ENCODE measurements around the gene TPRG1L.

The TPRG1L gene

DNA sequence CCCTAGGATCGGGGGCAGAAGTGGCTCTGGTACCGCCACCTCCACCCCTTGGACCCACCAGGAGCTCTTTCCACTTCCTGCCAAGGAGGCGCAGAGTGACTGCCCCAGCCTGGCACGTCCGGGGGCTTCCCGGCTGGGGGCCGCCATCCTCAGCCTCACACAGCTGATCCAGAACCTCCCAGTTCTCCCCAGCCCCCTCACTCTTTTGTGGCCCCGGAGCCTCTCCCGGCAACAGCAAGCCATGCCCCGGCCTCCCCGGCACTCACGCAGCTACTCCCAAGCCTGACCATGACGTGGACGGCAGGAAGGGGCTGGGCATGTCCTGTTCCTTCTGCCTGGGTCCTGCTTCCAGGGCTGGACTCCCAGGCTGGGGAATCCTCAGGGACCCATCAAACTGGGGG, 44.6 kb downstream of the TPRG1L start:
- Histone ChIP-seq H3F3A (ENCODE audit: insufficient read depth, low read length) (no peaks in the 10 kb centered on the region), H3K4me3 (ENCODE audit: low read depth, low read length, poor library complexity, severe bottlenecking) (no peak overlapping the region), H3K79me2 (ENCODE audit: insufficient read depth, low read length) (no peaks in the 10 kb centered on the region), H3K36me3 (ENCODE audit: insufficient read depth, low read length) (no peaks in the 10 kb centered on the region), H3K27ac (ENCODE audit: low read depth, low read length, poor library complexity, severe bottlenecking) (no peak overlapping the region), H3K9me2 (ENCODE audit: low read depth, low read length) (no peaks in the 10 kb centered on the region), H2AFZ (ENCODE audit: low read length) (no peak overlapping the region), H4K20me1 (ENCODE audit: insufficient read depth, low read length) (no peaks in the 10 kb centered on the region), H3K9ac (ENCODE audit: low read length) (no peak overlapping the region), H3K4me1 (ENCODE audit: insufficient read depth, low read length, severe bottlenecking) (peaks cover 48% of the 10 kb centered on the region), H3K4me2 (ENCODE audit: low read length) (no peak overlapping the region), H3K9me3 (ENCODE audit: low read length) (no peaks in the 10 kb centered on the region), H3K27me3 (ENCODE audit: insufficient read depth, low read length) (peaks cover 6% of the 10 kb centered on the region)
- TF ChIP-seq, protein P1, sequence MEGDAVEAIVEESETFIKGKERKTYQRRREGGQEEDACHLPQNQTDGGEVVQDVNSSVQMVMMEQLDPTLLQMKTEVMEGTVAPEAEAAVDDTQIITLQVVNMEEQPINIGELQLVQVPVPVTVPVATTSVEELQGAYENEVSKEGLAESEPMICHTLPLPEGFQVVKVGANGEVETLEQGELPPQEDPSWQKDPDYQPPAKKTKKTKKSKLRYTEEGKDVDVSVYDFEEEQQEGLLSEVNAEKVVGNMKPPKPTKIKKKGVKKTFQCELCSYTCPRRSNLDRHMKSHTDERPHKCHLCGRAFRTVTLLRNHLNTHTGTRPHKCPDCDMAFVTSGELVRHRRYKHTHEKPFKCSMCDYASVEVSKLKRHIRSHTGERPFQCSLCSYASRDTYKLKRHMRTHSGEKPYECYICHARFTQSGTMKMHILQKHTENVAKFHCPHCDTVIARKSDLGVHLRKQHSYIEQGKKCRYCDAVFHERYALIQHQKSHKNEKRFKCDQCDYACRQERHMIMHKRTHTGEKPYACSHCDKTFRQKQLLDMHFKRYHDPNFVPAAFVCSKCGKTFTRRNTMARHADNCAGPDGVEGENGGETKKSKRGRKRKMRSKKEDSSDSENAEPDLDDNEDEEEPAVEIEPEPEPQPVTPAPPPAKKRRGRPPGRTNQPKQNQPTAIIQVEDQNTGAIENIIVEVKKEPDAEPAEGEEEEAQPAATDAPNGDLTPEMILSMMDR (IDR thresholded peaks at IDR 0.05; ENCODE audit: low read length): no peak
- no peak for TF ChIP-seq EZH2 (IDR thresholded peaks at IDR 0.05; ENCODE audit: borderline replicate concordance, low read length)

DNA sequence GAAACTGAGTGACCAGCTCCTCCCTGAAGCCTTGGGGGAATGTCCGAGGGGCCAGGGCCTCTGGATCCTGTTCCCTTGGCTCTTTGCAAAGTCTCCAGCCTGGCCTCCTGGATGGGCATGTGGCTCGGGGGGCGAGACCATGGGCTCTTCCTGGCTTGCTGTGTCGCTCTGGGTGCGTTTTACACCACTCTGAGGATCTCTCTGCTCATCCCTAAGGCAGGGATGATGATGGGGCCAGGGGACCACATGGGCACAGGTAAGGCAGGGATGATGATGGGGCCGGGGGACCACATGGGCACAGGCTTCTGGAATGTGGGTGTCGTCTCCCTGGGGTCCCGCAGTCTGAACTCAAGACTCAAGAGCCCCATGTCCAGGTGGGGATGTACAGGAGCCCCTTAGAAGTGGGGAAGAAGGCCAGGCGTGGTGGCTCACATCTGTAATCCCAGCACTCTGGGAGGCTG, 45.2 kb downstream of the TPRG1L start:
- H3K4me2 ChIP-seq (ENCODE audit: low read length): no peak overlapping the region
- H4K20me1 ChIP-seq (ENCODE audit: insufficient read depth, low read length): no peaks in the 10 kb centered on the region
- H3K36me3 ChIP-seq (ENCODE audit: insufficient read depth, low read length): no peaks in the 10 kb centered on the region
- H3K9me3 ChIP-seq (ENCODE audit: low read length): no peaks in the 10 kb centered on the region
- TF ChIP-seq, protein P1 (IDR thresholded peaks at IDR 0.05; ENCODE audit: low read length): no peak
- TF ChIP-seq EZH2 (IDR thresholded peaks at IDR 0.05; ENCODE audit: borderline replicate concordance, low read length): no peak
- no peaks in the 10 kb centered on the region for H3K79me2 ChIP-seq (ENCODE audit: insufficient read depth, low read length)
- no peak overlapping the region for H3K9ac ChIP-seq (ENCODE audit: low read length)
- no peaks in the 10 kb centered on the region for H3K9me2 ChIP-seq (ENCODE audit: low read depth, low read length)
- H3K27me3 ChIP-seq (ENCODE audit: insufficient read depth, low read length): peaks cover 6% of the 10 kb centered on the region
- no peak overlapping the region for H2AFZ ChIP-seq (ENCODE audit: low read length)
- no peak overlapping the region for H3K27ac ChIP-seq (ENCODE audit: low read depth, low read length, poor library complexity, severe bottlenecking)
- peaks cover 42% of the 10 kb centered on the region for H3K4me1 ChIP-seq (ENCODE audit: insufficient read depth, low read length, severe bottlenecking)
- no peak overlapping the region for H3K4me3 ChIP-seq (ENCODE audit: low read depth, low read length, poor library complexity, severe bottlenecking)
- no peaks in the 10 kb centered on the region for H3F3A ChIP-seq (ENCODE audit: insufficient read depth, low read length)

DNA sequence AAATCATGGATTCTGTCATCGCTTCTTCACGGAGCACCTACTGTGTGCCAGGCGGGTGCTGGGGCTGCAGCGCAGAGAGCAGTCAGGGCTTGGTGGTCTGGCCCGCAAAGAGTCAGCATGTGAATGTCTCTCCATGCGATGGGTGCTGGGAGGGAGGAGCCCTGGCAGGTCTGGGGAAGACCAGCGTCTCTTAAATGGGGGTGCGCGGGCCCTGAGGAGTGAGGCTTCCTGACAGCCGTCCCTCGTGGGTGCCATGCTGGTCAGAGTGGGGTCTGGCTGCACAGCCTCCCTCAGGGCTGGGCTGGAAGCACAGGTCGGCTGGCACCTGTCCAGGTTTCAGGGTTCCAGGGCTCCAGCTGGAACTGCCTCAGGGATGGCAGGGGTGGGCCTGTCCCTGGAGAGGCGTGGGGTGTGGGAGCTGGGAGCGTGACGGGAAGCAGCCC, 46.0 kb downstream of the TPRG1L start:
- Histone ChIP-seq H3K27me3 (ENCODE audit: insufficient read depth, low read length) (peaks cover 6% of the 10 kb centered on the region), H3K4me1 (ENCODE audit: insufficient read depth, low read length, severe bottlenecking) (peaks cover 34% of the 10 kb centered on the region), H3K9me2 (ENCODE audit: low read depth, low read length) (no peaks in the 10 kb centered on the region), H4K20me1 (ENCODE audit: insufficient read depth, low read length) (no peaks in the 10 kb centered on the region), H3K4me2 (ENCODE audit: low read length) (no peak overlapping the region), H3K9ac (ENCODE audit: low read length) (no peak overlapping the region), H3K27ac (ENCODE audit: low read depth, low read length, poor library complexity, severe bottlenecking) (no peak overlapping the region), H2AFZ (ENCODE audit: low read length) (no peak overlapping the region), H3K36me3 (ENCODE audit: insufficient read depth, low read length) (no peaks in the 10 kb centered on the region), H3K4me3 (ENCODE audit: low read depth, low read length, poor library complexity, severe bottlenecking) (no peak overlapping the region), H3F3A (ENCODE audit: insufficient read depth, low read length) (no peaks in the 10 kb centered on the region), H3K79me2 (ENCODE audit: insufficient read depth, low read length) (no peaks in the 10 kb centered on the region), H3K9me3 (ENCODE audit: low read length) (no peaks in the 10 kb centered on the region)
- TF ChIP-seq EZH2 (IDR thresholded peaks at IDR 0.05; ENCODE audit: borderline replicate concordance, low read length): no peak
- TF ChIP-seq, protein P1 (IDR thresholded peaks at IDR 0.05; ENCODE audit: low read length): no peak

All from OCI-LY1 (cell line).